CD14-positive monocyte (primary cell): Measurements from ENCODE around the gene KCNV2. TPM values are rescaled to one million over a fixed set of nuclear protein-coding genes. Genes with fewer than 3 reads are reported as not detected.

ENCODE experiments used
- DNase-seq, 3 donors: peaks; one replicate each; pipeline ENCODE4 v3.0.0-alpha.2; 2011 to 2022
- H2AFZ ChIP-seq: 2 replicates; pipeline ENCODE4 v1.6.0; 2012; ENCODE audit warnings: mild to moderate bottlenecking, low read depth, low read length, inconsistent platforms; ENCODE audit not compliant: insufficient read depth, poor library complexity, severe bottlenecking
- H3K27ac ChIP-seq, 2 donors: 1 replicate in 1 of 2; 2 replicates in 1 of 2; pipeline ENCODE4 v1.5.1; 2012 to 2013; ENCODE audit warnings: low read length in 2 of 2, control low read depth in 1 of 2, inconsistent platforms in 1 of 2, low read depth in 1 of 2, mild to moderate bottlenecking in 1 of 2
- H3K27me3 ChIP-seq, 2 donors: one replicate each; pipeline versions ENCODE4 v1.6.0 to v1.6.1; 2011 to 2013; ENCODE audit warnings: low read length in 2 of 2; ENCODE audit not compliant: control insufficient read depth in 2 of 2, insufficient read depth in 2 of 2
- H3K36me3 ChIP-seq, 2 donors: replicated peaks in 1 of 2; 1 replicate in 1 of 2; 2 replicates in 1 of 2; pipeline versions ENCODE4 v1.5.1 to v1.6.1; 2012 to 2013; ENCODE audit warnings: low read length in 2 of 2, control low read depth in 1 of 2, inconsistent platforms in 1 of 2, mild to moderate bottlenecking in 1 of 2; ENCODE audit not compliant: insufficient read depth in 2 of 2, control insufficient read depth in 1 of 2
- H3K4me1 ChIP-seq, 2 donors: 1 replicate in 1 of 2; 2 replicates in 1 of 2; pipeline versions ENCODE4 v1.5.1 to v1.6.1; 2012 to 2013; ENCODE audit warnings: low read length in 2 of 2, control low read depth in 1 of 2, inconsistent platforms in 1 of 2, mild to moderate bottlenecking in 1 of 2, moderate library complexity in 1 of 2; ENCODE audit not compliant: insufficient read depth in 2 of 2, control insufficient read depth in 1 of 2
- H3K4me2 ChIP-seq: replicated peaks from 2 replicates; pipeline ENCODE3; 2012; ENCODE audit warnings: low read length, moderate library complexity, mild to moderate bottlenecking; ENCODE audit not compliant: poor library complexity, severe bottlenecking; ENCODE audit errors: extremely low read depth
- H3K4me3 ChIP-seq, 3 experiments: fragments of 200-600 bp in 1 of 3; sonication (generic) in 1 of 3; replicated peaks in 1 of 3; 1 replicate in 2 of 3; 2 replicates in 1 of 3; pipeline ENCODE4 v1.5.1; 2011 to 2013; ENCODE audit warnings: low read length in 3 of 3, mild to moderate bottlenecking in 3 of 3, control low read depth in 2 of 3, low read depth in 2 of 3, inconsistent platforms in 1 of 3, moderate library complexity in 1 of 3
- H3K79me2 ChIP-seq: 2 replicates; pipeline ENCODE4 v1.6.0; 2012; ENCODE audit warnings: mild to moderate bottlenecking, control low read depth, inconsistent platforms, low read length, moderate library complexity; ENCODE audit not compliant: insufficient read depth
- H3K9ac ChIP-seq: 2 replicates; pipeline ENCODE4 v1.6.0; 2017; ENCODE audit warnings: low read length, mild to moderate bottlenecking; ENCODE audit not compliant: insufficient read depth, poor library complexity, severe bottlenecking
- H3K9me3 ChIP-seq, 2 donors: replicated peaks in 1 of 2; 1 replicate in 1 of 2; 2 replicates in 1 of 2; pipeline versions ENCODE4 v1.5.1 to v1.6.1; 2012 to 2013; ENCODE audit warnings: low read length in 2 of 2, control low read depth in 1 of 2; ENCODE audit not compliant: control insufficient read depth in 1 of 2, insufficient read depth in 1 of 2
- H4K20me1 ChIP-seq: 2 replicates; pipeline ENCODE4 v1.6.0; 2012; ENCODE audit warnings: mild to moderate bottlenecking, low read length, control low read depth, moderate library complexity; ENCODE audit not compliant: insufficient read depth
- H3K27ac Mint-ChIP-seq, 7 donors: one replicate each; pipeline ENCODE4 v1.8.0; 2020; ENCODE audit warnings: mild to moderate bottlenecking in 7 of 7, mixed read lengths in 7 of 7, moderate library complexity in 6 of 7, inconsistent platforms in 2 of 7
- H3K27me3 Mint-ChIP-seq, 3 donors: one replicate each; pipeline ENCODE4 v1.8.0; 2021 to 2022; ENCODE audit warnings: low read depth in 3 of 3, mild to moderate bottlenecking in 3 of 3, mixed read lengths in 3 of 3, moderate library complexity in 3 of 3, inconsistent platforms in 1 of 3
- H3K36me3 Mint-ChIP-seq, 2 donors: one replicate each; pipeline ENCODE4 v1.8.0; 2020; ENCODE audit warnings: mixed read lengths in 2 of 2, inconsistent platforms in 1 of 2, mild to moderate bottlenecking in 1 of 2
- H3K4me1 Mint-ChIP-seq: one replicate; pipeline ENCODE4 v1.8.0; 2020; ENCODE audit warnings: mild to moderate bottlenecking, mixed read lengths
- H3K4me3 Mint-ChIP-seq, 2 donors: one replicate each; pipeline ENCODE4 v1.8.0; 2020; ENCODE audit warnings: mild to moderate bottlenecking in 2 of 2, mixed read lengths in 2 of 2, moderate library complexity in 1 of 2
- H3K9me3 Mint-ChIP-seq, 7 donors: one replicate each; pipeline ENCODE4 v1.8.0; 2020 to 2022; ENCODE audit warnings: mixed read lengths in 7 of 7, mild to moderate bottlenecking in 6 of 7, moderate library complexity in 6 of 7, inconsistent platforms in 2 of 7
- CTCF ChIP-seq: fragments of 200-600 bp; IDR thresholded peaks from one replicate; pipeline ENCODE4 v1.8.0; 2022; ENCODE audit warnings: antibody characterized with exemption, mild to moderate bottlenecking
- WGBS: methylation state at CpG from one replicate; pipeline ENCODE4 v1.1.5; 2013; ENCODE audit warnings: missing lambda C conversion rate; ENCODE audit not compliant: insufficient coverage; 5-methylcytosine and 5-hydroxymethylcytosine counted together
- intact Hi-C, 2 donors: fragments of 100-400 bp; cut with micrococcal nuclease; formaldehyde crosslinking; loops; one replicate each; pipeline versions ENCODE4 v1.15.0 to v1.15.1; 2023
- polyA plus RNA-seq, 3 donors: library from polyadenylated mRNA; depleted of rRNA in 1 of 3; unstranded in 2 of 3; stranded (reverse) in 1 of 3; fragments of 300-500 nt in 2 of 3; fragments of >200 nt in 1 of 3; fragmentation: Illumina TruSeq in 2 of 3; gene quantifications; 1 replicate in 2 of 3; 2 replicates in 1 of 3; pipeline ENCODE4 v1.2.3, GENCODE V29; 2012 to 2021

Gene KCNV2
- polyA plus RNA-seq, 3 donors = not detected

- peaks cover 5% of the 10 kb centered on the region for H3K4me1 Mint-ChIP-seq
- intact Hi-C loops = no loop called here
- peak in 2 of 3 donors; percentile 1 to 19 for DNase-seq
- no peak overlapping the region for H3K27ac ChIP-seq
- peaks cover 0 to 4% of the 10 kb centered on the region in 2 donors for H3K36me3 ChIP-seq
- no peaks in the 10 kb centered on the region for H3K9me3 ChIP-seq
- H3K27me3 Mint-ChIP-seq = no peaks in the 10 kb centered on the region
- TF ChIP-seq CTCF = no peak
- peaks cover 0 to 3% (median 0%) of the 10 kb centered on the region in 7 donors for H3K9me3 Mint-ChIP-seq
- H3K9ac ChIP-seq = no peak overlapping the region
- no peaks in the 10 kb centered on the region for H3K4me1 ChIP-seq
- H3K4me2 ChIP-seq = no peak overlapping the region
- no peak overlapping the region for H3K4me3 Mint-ChIP-seq
- no peak overlapping the region for H3K4me3 ChIP-seq
- 0% methylated on average over 1 of the region's 4 CpGs for WGBS
- peak overlapping the region in 2 of 7 donors; percentile 68 to 76 for H3K27ac Mint-ChIP-seq
- no peaks in the 10 kb centered on the region for H4K20me1 ChIP-seq
- H3K79me2 ChIP-seq = no peaks in the 10 kb centered on the region
- no peak overlapping the region for H2AFZ ChIP-seq
- H3K36me3 Mint-ChIP-seq = peaks cover 11 to 12% of the 10 kb centered on the region in 2 donors
- no peaks in the 10 kb centered on the region for H3K27me3 ChIP-seq
Measured at GRCh38 chr9:2764353-2764752, 47.0 kb downstream of the KCNV2 start.

GRCh38 chr9:2765250-2765880 lies 48.1 kb downstream of the KCNV2 start:
- Mint-ChIP-seq H3K4me1 (peaks cover 5% of the 10 kb centered on the region), H3K27ac (peak overlapping the region in 5 of 7 donors; percentile 11 to 81 (median 26)), H3K27me3 (no peaks in the 10 kb centered on the region), H3K9me3 (peaks cover 0 to 3% (median 0%) of the 10 kb centered on the region in 7 donors), H3K36me3 (peaks cover 19 to 20% of the 10 kb centered on the region in 2 donors), H3K4me3 (no peak overlapping the region)
- Histone ChIP-seq H3K27ac (no peak overlapping the region), H3K4me3 (no peak overlapping the region), H3K79me2 (no peaks in the 10 kb centered on the region), H3K4me1 (no peaks in the 10 kb centered on the region), H3K36me3 (peaks cover 0 to 12% of the 10 kb centered on the region in 2 donors), H4K20me1 (no peaks in the 10 kb centered on the region), H3K27me3 (no peaks in the 10 kb centered on the region), H3K4me2 (no peak overlapping the region), H3K9ac (no peak overlapping the region), H3K9me3 (no peaks in the 10 kb centered on the region), H2AFZ (no peak overlapping the region)
- intact Hi-C loops = no loop called here
- DNase-seq = no peak
- WGBS = 21% methylated on average over 3 of the region's 4 CpGs
- TF ChIP-seq CTCF = no peak
